HG03520 (cell line): ENCODE data around the gene POLR2J.
"Not testable (repeated sequence)": the region's sequence is repeated elsewhere in the genome, so short reads cannot be mapped to it uniquely, and the experiment has no call there.

Experiments
- ATAC-seq: cut with Tn5 transposase; IDR thresholded peaks from one replicate; pipeline ENCODE4 v1.9.1; 2021; ENCODE audit warnings: mild to moderate bottlenecking, moderate library complexity; ENCODE audit not compliant: unreplicated experiment

Gene POLR2J

GRCh38 chr7:102496861-102497260 is 18.1 kb upstream of the POLR2J start:
- ATAC-seq: not testable (repeated sequence)

- ATAC-seq: peak; percentile 70
These were observed 15.9 kb upstream of the POLR2J start for GRCh38 chr7:102494473-102495149.

- not testable (repeated sequence) for ATAC-seq
These were observed 15.3 kb upstream of the POLR2J start for GRCh38 chr7:102494026-102494425.

- not testable (repeated sequence) for ATAC-seq
These were observed 14.7 kb upstream of the POLR2J start for GRCh38 chr7:102493220-102493935.

DNA sequence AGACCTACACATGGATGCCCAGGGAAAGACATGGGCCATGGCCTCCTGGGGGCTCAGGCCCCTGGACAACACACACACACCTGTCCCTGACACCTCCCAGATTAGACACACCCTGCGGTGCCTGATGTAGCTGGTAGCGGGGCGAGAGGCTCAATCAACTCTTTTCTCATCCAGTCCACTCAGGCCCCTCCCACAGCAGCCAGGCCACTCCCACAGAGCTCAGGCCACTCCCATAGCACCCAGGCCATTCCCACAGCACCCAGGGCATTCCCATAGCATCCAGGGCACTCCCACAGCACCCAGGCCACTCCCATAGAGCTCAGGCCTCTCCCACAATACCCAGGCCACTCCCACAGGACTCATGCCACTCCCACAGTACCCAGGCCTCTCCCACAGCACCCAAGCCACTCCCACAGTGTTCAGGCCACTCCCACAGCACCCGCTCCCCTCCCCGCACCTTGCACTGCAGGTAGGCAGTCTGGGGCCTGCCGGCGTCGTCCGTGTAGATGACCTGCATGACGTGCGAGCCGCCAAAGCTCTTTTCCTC is 11.9 kb upstream of the POLR2J start:
- peak; percentile 42 for ATAC-seq

DNA sequence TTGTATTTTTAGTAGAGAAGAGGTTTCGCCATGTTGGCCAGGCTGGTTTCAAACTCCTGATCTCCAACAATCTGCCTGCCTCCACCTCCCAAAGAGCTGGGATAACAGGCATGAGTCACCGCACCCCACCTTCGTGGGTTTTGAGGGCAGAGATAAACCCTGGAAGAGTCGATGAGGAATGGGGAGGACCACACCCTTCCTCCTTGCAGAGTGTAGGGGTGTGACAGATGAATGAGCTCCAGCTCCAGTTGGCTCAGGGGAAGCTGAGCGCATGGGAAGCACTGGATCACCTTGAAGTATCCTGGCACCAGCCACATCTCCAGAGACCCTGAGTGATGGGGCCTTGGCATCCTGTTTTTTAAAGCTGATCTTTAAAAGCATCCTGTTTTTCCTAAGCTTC is 5.6 kb upstream of the POLR2J start:
- not testable (repeated sequence) for ATAC-seq

GRCh38 chr7:102481962-102482361 is 3.2 kb upstream of the POLR2J start:
- ATAC-seq: not testable (repeated sequence)

GRCh38 chr7:102479982-102480637 is 1.4 kb upstream of the POLR2J start:
- ATAC-seq: not testable (repeated sequence)

- ATAC-seq: peak; percentile 23
These were observed 475 bp upstream of the POLR2J start for GRCh38 chr7:102479209-102479584.

DNA sequence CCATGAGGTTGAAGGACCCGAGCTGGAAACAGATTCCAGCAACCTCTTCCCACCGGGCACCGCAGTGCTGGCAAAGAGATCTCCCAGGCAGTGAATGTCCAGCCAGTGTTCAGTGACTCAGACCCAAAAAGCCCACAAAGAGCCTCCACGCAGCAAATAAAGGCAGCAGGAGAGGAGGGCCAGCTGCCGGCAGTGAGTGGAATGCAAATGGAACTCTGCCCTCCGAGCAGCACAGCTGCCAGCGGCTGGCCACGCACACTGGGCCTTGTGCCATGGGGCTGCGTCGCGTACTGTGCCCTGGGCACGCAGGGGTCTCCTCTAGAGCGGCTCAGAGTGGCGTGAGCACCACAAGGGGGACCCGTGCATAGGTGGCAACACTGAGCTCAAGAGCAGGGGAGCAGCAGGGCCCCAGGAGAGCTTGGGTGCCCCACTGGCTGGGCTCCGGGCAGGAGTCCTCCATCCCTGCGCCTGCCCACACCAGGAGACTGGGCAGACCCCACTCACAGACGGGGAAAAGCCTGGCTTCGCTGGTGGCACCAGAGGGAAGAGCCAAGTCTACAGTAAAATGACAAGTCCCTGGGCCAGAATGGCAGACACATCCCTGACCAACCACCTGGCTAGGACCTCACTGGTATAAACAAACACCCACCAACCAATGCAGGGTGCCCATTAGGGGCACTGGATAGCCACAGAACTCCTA is 3.8 kb downstream of the POLR2J start:
- not testable (repeated sequence) for ATAC-seq

DNA sequence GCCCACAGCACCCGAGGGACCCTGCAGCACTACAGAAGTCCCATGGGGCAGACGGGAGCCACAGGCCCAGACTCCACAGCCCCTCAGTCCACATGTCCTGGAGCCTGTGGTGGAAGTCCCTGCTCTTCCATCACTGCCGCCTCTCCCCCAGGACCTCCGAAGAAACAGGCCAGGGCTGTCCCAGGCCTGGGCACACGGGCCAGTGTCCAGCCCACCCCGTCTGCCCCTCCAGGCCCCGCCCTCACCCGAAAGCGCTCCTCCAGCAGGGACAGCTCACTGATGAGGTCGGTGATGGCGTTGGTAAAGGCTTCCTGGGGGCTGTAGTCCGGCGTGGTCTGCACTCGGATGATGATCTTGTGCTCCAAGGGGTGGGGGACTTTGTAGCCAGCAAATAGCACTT is 4.6 kb downstream of the POLR2J start:
- not testable (repeated sequence) for ATAC-seq

- no peak for ATAC-seq
These were observed 5.3 kb downstream of the POLR2J start for GRCh38 chr7:102473271-102473991.

DNA sequence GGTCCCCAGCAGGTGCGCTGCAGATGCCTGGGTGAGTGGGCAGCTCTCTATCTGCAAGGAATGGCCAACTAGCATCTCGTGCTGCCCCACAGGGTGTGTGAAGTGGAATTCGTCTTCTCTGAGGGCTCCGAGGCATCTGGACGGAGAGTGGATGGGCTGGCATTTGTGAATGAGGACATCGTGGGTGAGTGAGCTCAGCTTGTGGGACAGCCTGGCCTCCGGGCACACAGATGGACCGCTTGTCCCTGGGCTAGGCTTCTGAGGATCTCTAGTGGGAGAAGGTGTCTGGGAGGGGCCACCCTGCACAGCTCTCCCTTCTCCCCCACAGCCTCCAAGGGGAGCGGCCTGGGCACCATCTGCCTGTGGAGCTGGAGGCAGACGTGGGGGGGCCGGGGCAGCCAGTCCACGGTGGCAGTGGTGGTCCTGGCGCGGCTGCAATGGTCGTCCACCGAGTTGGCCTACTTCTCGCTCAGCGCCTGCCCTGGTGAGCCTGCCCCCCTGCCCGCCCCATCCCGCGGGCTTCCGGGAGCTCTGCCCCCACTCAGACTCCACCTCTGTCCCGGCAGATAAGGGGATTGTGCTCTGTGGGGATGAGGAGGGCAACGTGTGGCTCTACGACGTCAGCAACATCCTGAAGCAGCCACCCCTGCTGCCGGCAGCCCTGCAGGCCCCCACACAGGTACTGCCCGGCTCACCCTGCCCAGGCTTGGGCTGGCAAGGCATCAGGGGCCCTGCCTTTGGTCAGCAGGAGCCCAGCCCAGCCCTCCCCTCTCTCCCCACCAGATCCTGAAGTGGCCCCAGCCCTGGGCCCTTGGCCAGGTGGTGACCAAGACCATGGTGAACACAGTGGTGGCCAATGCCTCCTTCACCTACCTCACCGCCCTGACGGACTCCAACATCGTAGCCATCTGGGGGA is 6.3 kb downstream of the POLR2J start:
- no peak for ATAC-seq

GRCh38 chr7:102471791-102472125 is 7.0 kb downstream of the POLR2J start:
- ATAC-seq: no peak

- ATAC-seq: no peak
These were observed 8.5 kb downstream of the POLR2J start for GRCh38 chr7:102469972-102470825.

GRCh38 chr7:102469351-102469971 is 9.3 kb downstream of the POLR2J start:
- no peak for ATAC-seq

GRCh38 chr7:102468478-102469350 is 10.0 kb downstream of the POLR2J start:
- no peak for ATAC-seq
